ENCODE measurements around the gene SUN5. TPM values are rescaled to one million over a fixed set of nuclear protein-coding genes. Genes with fewer than 3 reads are reported as not detected.
"Not testable (repeated sequence)": the region's sequence is repeated elsewhere in the genome, so short reads cannot be mapped to it uniquely, and the experiment has no call there.

Gene SUN5, protein sequence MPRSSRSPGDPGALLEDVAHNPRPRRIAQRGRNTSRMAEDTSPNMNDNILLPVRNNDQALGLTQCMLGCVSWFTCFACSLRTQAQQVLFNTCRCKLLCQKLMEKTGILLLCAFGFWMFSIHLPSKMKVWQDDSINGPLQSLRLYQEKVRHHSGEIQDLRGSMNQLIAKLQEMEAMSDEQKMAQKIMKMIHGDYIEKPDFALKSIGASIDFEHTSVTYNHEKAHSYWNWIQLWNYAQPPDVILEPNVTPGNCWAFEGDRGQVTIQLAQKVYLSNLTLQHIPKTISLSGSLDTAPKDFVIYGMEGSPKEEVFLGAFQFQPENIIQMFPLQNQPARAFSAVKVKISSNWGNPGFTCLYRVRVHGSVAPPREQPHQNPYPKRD
- total RNA-seq, result not detected
- not detected for polyA plus RNA-seq

- no peak for FAIRE-seq
- no peak for DNase-seq
- H3K4me3 ChIP-seq, result no peak within 1 kb of the TSS
- TF ChIP-seq, protein P1, sequence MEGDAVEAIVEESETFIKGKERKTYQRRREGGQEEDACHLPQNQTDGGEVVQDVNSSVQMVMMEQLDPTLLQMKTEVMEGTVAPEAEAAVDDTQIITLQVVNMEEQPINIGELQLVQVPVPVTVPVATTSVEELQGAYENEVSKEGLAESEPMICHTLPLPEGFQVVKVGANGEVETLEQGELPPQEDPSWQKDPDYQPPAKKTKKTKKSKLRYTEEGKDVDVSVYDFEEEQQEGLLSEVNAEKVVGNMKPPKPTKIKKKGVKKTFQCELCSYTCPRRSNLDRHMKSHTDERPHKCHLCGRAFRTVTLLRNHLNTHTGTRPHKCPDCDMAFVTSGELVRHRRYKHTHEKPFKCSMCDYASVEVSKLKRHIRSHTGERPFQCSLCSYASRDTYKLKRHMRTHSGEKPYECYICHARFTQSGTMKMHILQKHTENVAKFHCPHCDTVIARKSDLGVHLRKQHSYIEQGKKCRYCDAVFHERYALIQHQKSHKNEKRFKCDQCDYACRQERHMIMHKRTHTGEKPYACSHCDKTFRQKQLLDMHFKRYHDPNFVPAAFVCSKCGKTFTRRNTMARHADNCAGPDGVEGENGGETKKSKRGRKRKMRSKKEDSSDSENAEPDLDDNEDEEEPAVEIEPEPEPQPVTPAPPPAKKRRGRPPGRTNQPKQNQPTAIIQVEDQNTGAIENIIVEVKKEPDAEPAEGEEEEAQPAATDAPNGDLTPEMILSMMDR (IDR thresholded peaks at IDR 0.05), result no peak
- no peaks in the 10 kb centered on the region for H3K27me3 ChIP-seq
- no peaks in the 10 kb centered on the region for H3K36me3 ChIP-seq
- ATAC-seq, result no peak
- intact Hi-C loops (cut with DNase I), result no loop called here
- H3K27ac ChIP-seq, result no peak within 1 kb of the TSS
- H3K4me1 ChIP-seq, result no peaks in the 10 kb centered on the region
- H3K9me3 ChIP-seq, result no peaks in the 10 kb centered on the region
- 47 to 58% methylated on average over 6 of the region's 6 CpGs for WGBS, 2 donors
Measured at GRCh38 chr20:33004141-33004751, at the start of gene SUN5. Gene SUN5, minus strand, starts transcription at chr20:33004433. Its CDS starts 93 bp downstream, at chr20:33004340.

DNA sequence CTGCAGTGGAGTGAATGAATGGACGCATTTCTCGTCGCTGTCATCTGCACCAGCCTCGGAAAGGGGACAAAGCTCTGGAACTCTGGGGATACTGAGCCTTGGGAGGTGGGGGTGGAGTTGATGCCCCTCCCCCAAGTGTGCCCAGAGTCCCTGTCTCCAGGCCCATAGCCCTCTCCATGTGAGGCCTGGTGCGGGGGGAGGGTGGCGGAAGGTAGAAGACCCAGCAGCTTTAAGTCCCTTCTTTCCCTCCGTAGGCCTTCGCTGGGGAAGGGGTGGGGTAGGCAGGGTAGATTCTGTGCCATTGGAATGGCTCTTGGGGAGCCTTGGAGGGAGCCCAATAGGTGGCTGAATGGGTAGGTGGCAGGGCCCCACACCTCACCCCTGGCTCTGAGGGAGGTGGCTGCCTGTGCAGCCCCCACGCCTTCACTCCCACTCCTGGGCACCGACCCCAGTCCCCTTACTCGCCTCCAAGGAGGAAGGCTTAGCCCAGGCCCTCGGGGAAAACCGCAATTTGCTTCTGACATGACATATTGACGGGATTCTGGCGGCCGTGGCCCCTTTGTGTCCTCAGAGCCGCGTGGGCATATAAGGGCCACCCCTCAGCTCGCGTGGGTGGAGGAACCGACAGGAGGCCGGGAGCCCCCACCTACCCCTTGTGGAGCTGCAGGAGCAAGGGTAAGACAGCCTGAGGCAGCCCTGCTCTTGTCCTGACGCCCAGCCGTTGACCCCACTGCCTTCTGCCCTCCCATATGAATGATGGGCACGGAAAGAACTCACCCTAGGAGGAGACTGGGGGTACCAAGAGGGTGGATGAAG lies 49.3 kb upstream of the SUN5 start, which contains the start of gene BPIFB3:
TSS of gene BPIFB3 (plus strand) at position 613 of the 816 bp plus-strand sequence. CDS start 1,533 bp downstream, outside the sequence.
- Histone ChIP-seq H3K36me3 (no peaks in the 10 kb centered on the region), H3K27me3 (no peaks in the 10 kb centered on the region), H3K9me3 (no peaks in the 10 kb centered on the region), H3K4me1 (no peaks in the 10 kb centered on the region), H3K4me3 (no peak within 1 kb of the TSS), H3K27ac (no peak within 1 kb of the TSS)
- DNase-seq (no peak), FAIRE-seq (no peak), ATAC-seq (no peak)
- TF ChIP-seq, protein P1 (IDR thresholded peaks at IDR 0.05), result no peak
- intact Hi-C loops (cut with DNase I), result no loop called here
- 68 to 69% methylated on average over 25 of the region's 25 CpGs for WGBS, 2 donors

DNA sequence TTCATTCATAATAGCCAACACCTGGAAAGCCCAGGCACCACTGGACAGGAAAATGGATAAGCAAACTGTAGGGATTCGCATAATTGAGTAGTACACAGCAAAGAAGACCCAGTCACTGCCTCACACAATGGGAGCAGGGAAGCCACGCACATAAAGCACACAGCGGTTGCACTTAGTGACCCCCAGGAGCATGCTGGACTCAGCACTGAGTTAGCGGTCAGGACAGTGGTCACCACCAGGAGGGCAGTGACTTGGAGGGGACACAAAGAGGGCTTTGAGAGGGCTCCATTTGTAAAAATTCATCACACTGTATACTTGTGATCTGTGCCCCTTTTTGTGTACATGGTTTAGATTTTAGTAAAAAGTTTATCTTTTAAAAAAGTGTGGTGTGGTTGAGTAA lies 47.1 kb upstream of the SUN5 start:
- Histone ChIP-seq H3K4me3 (no peak overlapping the region), H3K4me1 (no peaks in the 10 kb centered on the region), H3K9me3 (no peaks in the 10 kb centered on the region), H3K27ac (no peak overlapping the region), H3K27me3 (no peaks in the 10 kb centered on the region), H3K36me3 (no peaks in the 10 kb centered on the region)
- TF ChIP-seq, protein P1 (IDR thresholded peaks at IDR 0.05), result no peak
- ATAC-seq (no peak), DNase-seq (no peak), FAIRE-seq (no peak)
- 63 to 79% methylated on average over 4 of the region's 4 CpGs for WGBS, 2 donors
- intact Hi-C loops (cut with DNase I), result no loop called here

- H3K9me3 ChIP-seq, result no peaks in the 10 kb centered on the region
- no peak for ATAC-seq
- WGBS, 2 donors, result 49 to 60% methylated on average over 3 of the region's 3 CpGs
Measured at GRCh38 chr20:33046412-33046811, 42.2 kb upstream of the SUN5 start.

GRCh38 chr20:33045129-33045721 lies 41.0 kb upstream of the SUN5 start:
- ATAC-seq; FAIRE-seq; intact Hi-C loops (cut with DNase I); H3K27ac ChIP-seq; H3K4me1 ChIP-seq; H3K4me3 ChIP-seq; H3K9me3 ChIP-seq; DNase-seq; H3K27me3 ChIP-seq; H3K36me3 ChIP-seq: not testable (repeated sequence)
- WGBS, 2 donors, result 61 to 79% methylated on average over 15 of the region's 15 CpGs

More at GRCh38 chr20:33046412-33046811, 42.2 kb upstream of the SUN5 start:
- H3K27ac ChIP-seq, result no peak overlapping the region
- intact Hi-C loops (cut with DNase I), result no loop called here
- DNase-seq (no peak), FAIRE-seq (no peak)
- no peaks in the 10 kb centered on the region for H3K27me3 ChIP-seq
- TF ChIP-seq, protein P1 (IDR thresholded peaks at IDR 0.05), result no peak
- H3K4me1 ChIP-seq, result no peaks in the 10 kb centered on the region
- no peaks in the 10 kb centered on the region for H3K36me3 ChIP-seq
- H3K4me3 ChIP-seq, result no peak overlapping the region
